AG10803 (cell line): Measurements from ENCODE around the gene SMIM27.
"Not testable (repeated sequence)": the region's sequence is repeated elsewhere in the genome, so short reads cannot be mapped to it uniquely, and the experiment has no call there.

Experiments used
- DNase-seq: peaks from one replicate; pipeline ENCODE4 v3.0.0; 2010; ENCODE audit warnings: low read depth
- H3K4me3 ChIP-seq: 2 replicates; pipeline ENCODE4 v1.5.1; 2011; ENCODE audit warnings: mild to moderate bottlenecking, low read length, control low read depth
- CTCF ChIP-seq: conservative IDR thresholded peaks from 2 replicates; pipeline ENCODE4 v1.5.1; 2011; ENCODE audit warnings: mild to moderate bottlenecking, low read length, control low read depth, inconsistent platforms

Gene SMIM27

GRCh38 chr9:32596936-32597335, 44.8 kb downstream of the SMIM27 start:
- no peak for DNase-seq
- TF ChIP-seq CTCF: no peak
- H3K4me3 ChIP-seq: no peak overlapping the region

- H3K4me3 ChIP-seq, DNase-seq: not testable (repeated sequence)
These were observed 46.9 kb downstream of the SMIM27 start for GRCh38 chr9:32599021-32599420.
